Upper lobe of left lung (tissue), 6 donors: Measurements from ENCODE around the gene PPP1R9A. TPM values are rescaled to one million over a fixed set of nuclear protein-coding genes. Genes with fewer than 3 reads are reported as not detected.

Experiments
- ATAC-seq, 2 donors: fragments of 200-7000 bp; cut with Tn5 transposase; one replicate each; pipeline ENCODE4 v1.9.1; 2022; ENCODE audit warnings: mild to moderate bottlenecking in 2 of 2, moderate library complexity in 2 of 2; ENCODE audit not compliant: low FRiP score in 2 of 2
- DNase-seq, 2 donors: peaks; one replicate each; pipeline ENCODE4 v3.0.0-alpha.2; 2019 to 2020
- H3K27ac ChIP-seq, 4 donors: fragments of 200-600 bp; sonication (generic); one replicate each; pipeline ENCODE4 v1.5.1; 2016 to 2019
- H3K27me3 ChIP-seq, 4 donors: fragments of 200-600 bp; sonication (generic); one replicate each; pipeline ENCODE4 v1.5.1; 2017 to 2019
- H3K36me3 ChIP-seq, 4 donors: fragments of 200-600 bp; sonication (generic); one replicate each; pipeline ENCODE4 v1.5.1; 2016 to 2019
- H3K4me1 ChIP-seq, 4 donors: fragments of 200-600 bp; sonication (generic); one replicate each; pipeline ENCODE4 v1.5.1; 2018 to 2019
- H3K4me3 ChIP-seq, 4 donors: fragments of 200-600 bp; sonication (generic); one replicate each; pipeline ENCODE4 v1.5.1; 2017 to 2019; ENCODE audit warnings: mild to moderate bottlenecking in 2 of 4, moderate library complexity in 1 of 4
- H3K9me3 ChIP-seq, 4 donors: fragments of 200-600 bp; sonication (generic); one replicate each; pipeline ENCODE4 v1.5.1; 2018 to 2019
- EP300 ChIP-seq, 4 donors: sonication (generic); formaldehyde crosslinking; IDR thresholded peaks; one replicate each; pipeline ENCODE4 v1.5.1; 2017; ENCODE audit warnings: antibody characterized with exemption in 4 of 4, control low read depth in 2 of 4
- POLR2A ChIP-seq, 4 donors: fragments of 450-650 bp; IDR thresholded peaks; one replicate each; pipeline ENCODE4 v1.5.1; 2016 to 2017; ENCODE audit warnings: antibody characterized with exemption in 4 of 4, mild to moderate bottlenecking in 2 of 4
- POLR2AphosphoS5 ChIP-seq, 2 donors: sonication (generic); formaldehyde crosslinking; IDR thresholded peaks; one replicate each; pipeline ENCODE4 v1.5.1; 2017; ENCODE audit warnings: antibody characterized with exemption in 2 of 2
- WGBS, 2 donors: methylation state at CpG; one replicate each; pipeline ENCODE4 v1.1.5; 2017 to 2018; 5-methylcytosine and 5-hydroxymethylcytosine counted together
- total RNA-seq, 6 donors: library from RNA; depleted of rRNA in 4 of 6; stranded (reverse); fragments of >200 nt in 4 of 6; gene quantifications; one replicate each; pipeline versions ENCODE4 v1.1.0 to v1.2.1, GENCODE V29; 2016 to 2021
- TF ChIP-seq, protein P1 (sequence below), 6 experiments: fragments of 450-650 bp in 4 of 6; fragments of 200-600 bp in 2 of 6; sonication (generic) in 2 of 6; IDR thresholded peaks; one replicate each; pipeline ENCODE4 v1.5.1; 2016 to 2019; ENCODE audit warnings: antibody characterized with exemption in 6 of 6
- donor health status: DM: no; HTN: no; CAD: no; lungs with moderate emphysema.
- donor health status: DM: no; HTN: yes; CAD: no; lungs with severe emphysema.

Gene PPP1R9A
- total RNA-seq, 6 donors from 2014 or later, result 16.9 to 41.9 (median 26.2) TPM

DNA sequence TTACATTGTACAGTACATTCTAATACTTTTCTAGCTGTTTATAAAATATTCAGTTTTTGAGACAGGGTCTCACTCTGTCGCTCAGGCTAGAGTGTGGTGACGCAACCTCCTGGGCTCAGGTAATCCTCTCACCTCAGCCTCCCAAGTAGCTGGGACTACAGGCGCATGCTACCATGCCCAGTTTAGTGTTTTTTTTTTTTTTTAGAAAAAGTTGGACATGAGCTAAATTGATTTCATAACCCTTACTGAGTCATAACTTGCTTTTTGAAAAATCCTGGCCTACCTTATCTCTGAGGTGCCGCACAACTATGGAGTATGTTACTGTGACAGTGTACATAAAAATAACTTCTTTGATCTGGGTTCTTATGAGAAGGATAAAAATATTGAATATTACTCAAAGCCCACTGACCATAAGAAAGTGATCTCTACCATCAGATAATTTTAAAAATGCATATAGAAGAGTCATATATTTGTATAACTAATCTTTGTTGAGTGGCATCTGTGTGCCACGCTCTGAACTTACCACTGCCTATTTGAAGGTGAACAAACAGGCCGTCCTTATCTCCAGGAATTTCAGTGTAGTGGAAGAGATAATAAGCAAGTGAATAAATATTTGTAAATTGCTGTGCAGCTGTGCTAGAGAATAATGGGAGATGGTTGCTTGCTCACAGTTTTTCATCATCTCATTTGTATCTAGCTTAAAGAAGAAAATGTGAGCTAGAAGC lies 73.2 kb downstream of the PPP1R9A start:
- no peaks in the 10 kb centered on the region for H3K36me3 ChIP-seq
- peaks cover 0 to 2% (median 0%) of the 10 kb centered on the region in 4 donors for H3K4me1 ChIP-seq
- H3K4me3 ChIP-seq, result no peak overlapping the region
- no peaks in the 10 kb centered on the region for H3K9me3 ChIP-seq
- no peak overlapping the region for H3K27ac ChIP-seq
- no peak for DNase-seq
- peak in 1 of 2 donors; percentile 46 for ATAC-seq
- no peaks in the 10 kb centered on the region for H3K27me3 ChIP-seq
- WGBS, 2 donors, result 66 to 72% methylated on average over 6 of the region's 6 CpGs
- TF ChIP-seq, protein P1, sequence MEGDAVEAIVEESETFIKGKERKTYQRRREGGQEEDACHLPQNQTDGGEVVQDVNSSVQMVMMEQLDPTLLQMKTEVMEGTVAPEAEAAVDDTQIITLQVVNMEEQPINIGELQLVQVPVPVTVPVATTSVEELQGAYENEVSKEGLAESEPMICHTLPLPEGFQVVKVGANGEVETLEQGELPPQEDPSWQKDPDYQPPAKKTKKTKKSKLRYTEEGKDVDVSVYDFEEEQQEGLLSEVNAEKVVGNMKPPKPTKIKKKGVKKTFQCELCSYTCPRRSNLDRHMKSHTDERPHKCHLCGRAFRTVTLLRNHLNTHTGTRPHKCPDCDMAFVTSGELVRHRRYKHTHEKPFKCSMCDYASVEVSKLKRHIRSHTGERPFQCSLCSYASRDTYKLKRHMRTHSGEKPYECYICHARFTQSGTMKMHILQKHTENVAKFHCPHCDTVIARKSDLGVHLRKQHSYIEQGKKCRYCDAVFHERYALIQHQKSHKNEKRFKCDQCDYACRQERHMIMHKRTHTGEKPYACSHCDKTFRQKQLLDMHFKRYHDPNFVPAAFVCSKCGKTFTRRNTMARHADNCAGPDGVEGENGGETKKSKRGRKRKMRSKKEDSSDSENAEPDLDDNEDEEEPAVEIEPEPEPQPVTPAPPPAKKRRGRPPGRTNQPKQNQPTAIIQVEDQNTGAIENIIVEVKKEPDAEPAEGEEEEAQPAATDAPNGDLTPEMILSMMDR (IDR thresholded peaks at IDR 0.05), result no peak
- TF ChIP-seq POLR2AphosphoS5 (IDR thresholded peaks at IDR 0.05) (no peak), POLR2A (IDR thresholded peaks at IDR 0.05) (no peak), EP300 (IDR thresholded peaks at IDR 0.05) (no peak)

DNA sequence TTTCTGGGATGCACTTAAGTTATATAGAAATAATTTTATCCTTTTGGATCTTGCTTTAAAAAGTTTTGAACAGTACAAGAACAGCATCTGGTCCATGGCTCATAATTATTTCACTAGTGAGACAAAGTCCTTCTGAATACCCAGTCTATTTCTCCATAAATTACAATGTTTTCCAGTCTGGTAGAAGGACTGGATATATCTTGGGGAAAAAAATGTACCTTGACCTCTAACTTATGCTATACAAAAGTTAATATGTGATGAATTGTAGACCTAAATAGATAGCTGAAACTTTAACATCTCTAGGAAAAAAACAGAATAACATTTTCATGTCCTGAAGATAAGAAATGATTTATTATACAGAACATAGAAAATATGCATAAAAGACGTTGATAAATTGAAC lies 88.5 kb downstream of the PPP1R9A start:
- no peaks in the 10 kb centered on the region for H3K27me3 ChIP-seq
- no peak for ATAC-seq
- H3K9me3 ChIP-seq, result no peaks in the 10 kb centered on the region
- H3K36me3 ChIP-seq, result no peaks in the 10 kb centered on the region
- H3K4me1 ChIP-seq, result peaks cover 0 to under 1% (median 0%) of the 10 kb centered on the region in 4 donors
- 80 to 85% methylated on average over 1 of the region's 1 CpG for WGBS, 2 donors
- H3K27ac ChIP-seq, result no peak overlapping the region
- H3K4me3 ChIP-seq, result no peak overlapping the region
- no peak for DNase-seq
- TF ChIP-seq, protein P1 (IDR thresholded peaks at IDR 0.05), result no peak
- no peak for TF ChIP-seq EP300 (IDR thresholded peaks at IDR 0.05)
- TF ChIP-seq POLR2A (IDR thresholded peaks at IDR 0.05), result no peak
- TF ChIP-seq POLR2AphosphoS5 (IDR thresholded peaks at IDR 0.05), result no peak

DNA sequence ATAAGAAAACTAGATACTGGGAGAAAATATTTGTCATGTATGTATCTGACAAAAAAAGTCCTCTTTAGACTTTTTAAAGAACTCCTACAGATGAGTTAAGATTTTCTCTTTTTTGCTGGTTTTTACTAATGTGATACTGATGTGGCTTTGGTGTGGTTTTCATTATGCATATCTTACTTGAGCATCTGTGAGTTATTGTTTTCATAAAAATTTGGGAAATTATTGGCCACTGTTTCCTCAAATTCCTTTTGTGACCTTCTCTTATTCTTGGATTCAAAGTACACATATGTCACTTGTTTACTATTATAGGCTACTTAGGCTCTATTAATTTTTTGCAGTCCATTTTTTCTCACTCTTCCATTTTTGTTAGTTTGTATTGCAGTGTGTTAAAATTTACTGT lies 89.0 kb downstream of the PPP1R9A start:
- H3K4me3 ChIP-seq, result no peak overlapping the region
- no peak for TF ChIP-seq POLR2A (IDR thresholded peaks at IDR 0.05)
- TF ChIP-seq, protein P1 (IDR thresholded peaks at IDR 0.05), result no peak
- no peak for TF ChIP-seq POLR2AphosphoS5 (IDR thresholded peaks at IDR 0.05)
- TF ChIP-seq EP300 (IDR thresholded peaks at IDR 0.05), result no peak
- H3K9me3 ChIP-seq, result no peaks in the 10 kb centered on the region
- DNase-seq (no peak), ATAC-seq (no peak)
- no peak overlapping the region for H3K27ac ChIP-seq
- H3K27me3 ChIP-seq, result no peaks in the 10 kb centered on the region
- H3K36me3 ChIP-seq, result no peaks in the 10 kb centered on the region
- H3K4me1 ChIP-seq, result peaks cover 0 to 3% (median 0%) of the 10 kb centered on the region in 4 donors

DNA sequence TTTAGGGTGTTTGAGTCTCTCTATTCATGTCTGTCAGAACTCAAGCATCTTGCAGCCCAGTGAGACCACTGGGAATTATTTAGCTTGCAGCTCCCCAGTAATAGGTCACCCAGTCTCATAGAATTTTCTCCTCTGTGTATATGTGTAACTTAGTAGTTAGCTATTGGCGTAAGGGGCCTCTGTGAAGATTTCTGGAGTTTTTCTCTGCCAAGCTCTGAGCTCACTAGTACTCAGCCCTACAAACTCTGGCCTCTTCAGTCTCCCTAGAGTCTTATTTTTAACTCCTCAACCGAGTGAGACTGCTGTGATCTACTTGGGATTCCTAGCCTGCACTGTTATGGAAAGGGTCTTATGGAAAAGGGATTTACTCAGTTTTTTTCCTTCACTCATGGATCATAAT lies 90.2 kb downstream of the PPP1R9A start:
- DNase-seq, result no peak

More for the DNA sequence above, 90.2 kb downstream of the PPP1R9A start:
- H3K4me3 ChIP-seq, result no peak overlapping the region
- no peaks in the 10 kb centered on the region for H3K36me3 ChIP-seq
- TF ChIP-seq EP300 (IDR thresholded peaks at IDR 0.05) (no peak), POLR2A (IDR thresholded peaks at IDR 0.05) (no peak), POLR2AphosphoS5 (IDR thresholded peaks at IDR 0.05) (no peak)
- TF ChIP-seq, protein P1 (IDR thresholded peaks at IDR 0.05), result no peak
- peak in 1 of 2 donors; percentile 56 for ATAC-seq
- no peaks in the 10 kb centered on the region for H3K9me3 ChIP-seq
- 56% methylated on average over 2 of the region's 2 CpGs for WGBS, 2 donors
- H3K27ac ChIP-seq, result no peak overlapping the region
- H3K4me1 ChIP-seq, result peaks cover 0 to 3% (median under 1%) of the 10 kb centered on the region in 4 donors
- no peaks in the 10 kb centered on the region for H3K27me3 ChIP-seq
